H1 (cell line): ENCODE results near the gene OBSCN. TPM values are rescaled to one million over a fixed set of nuclear protein-coding genes. Genes with fewer than 3 reads are reported as not detected.

Experiments
- CTCF ChIA-PET: fragments of 300-600 bp; sonication (Branson Sonifier 250); formaldehyde crosslinking; loops from one replicate; lab custom pipeline; 2021; ENCODE audit not compliant: partially characterized antibody; lab: Charles Lee
- POLR2A ChIA-PET: fragments of 300-600 bp; sonication (Branson Sonifier 250); formaldehyde crosslinking; loops from one replicate; lab custom pipeline; 2021; ENCODE audit warnings: inconsistent platforms; ENCODE audit not compliant: partially characterized antibody; lab: Charles Lee
- DNase-seq, 2 experiments: peaks; one replicate each; pipeline versions ENCODE4 v3.0.0 to v3.0.0-alpha.2; 2010 to 2022; ENCODE audit warnings: low spot score in 2 of 2, low read depth in 1 of 2, mixed read lengths in 1 of 2
- FAIRE-seq: peaks from 2 replicates; lab custom pipeline; 2011; peaks lifted over from hg19 to GRCh38; lab: Jason Lieb, UNC
- H2AFZ ChIP-seq: 2 replicates; pipeline ENCODE4 v1.8.1; 2012; ENCODE audit warnings: low read length, inconsistent platforms
- H2AK5ac ChIP-seq: 2 replicates; pipeline ENCODE4 v1.6.1; 2013; ENCODE audit warnings: low read depth, low read length
- H2BK120ac ChIP-seq: replicated peaks from 2 replicates; pipeline ENCODE3; 2013; ENCODE audit warnings: low read depth, low read length, inconsistent platforms
- H2BK12ac ChIP-seq: 2 replicates; pipeline ENCODE4 v1.6.1; 2013; ENCODE audit warnings: low read depth, low read length
- H2BK15ac ChIP-seq: 2 replicates; pipeline ENCODE4 v1.6.1; 2013; ENCODE audit warnings: low read length
- H2BK20ac ChIP-seq: 2 replicates; pipeline ENCODE4 v1.6.1; 2013; ENCODE audit warnings: low read length
- H2BK5ac ChIP-seq: 2 replicates; pipeline ENCODE4 v1.6.1; 2013; ENCODE audit warnings: low read depth, low read length
- H3K14ac ChIP-seq: 2 replicates; pipeline ENCODE4 v1.6.1; 2013; ENCODE audit warnings: inconsistent platforms; ENCODE audit not compliant: insufficient read length
- H3K18ac ChIP-seq: 2 replicates; pipeline ENCODE4 v1.6.1; 2013; ENCODE audit warnings: low read length; ENCODE audit errors: extremely low read depth
- H3K23ac ChIP-seq: 2 replicates; pipeline ENCODE4 v1.6.1; 2013; ENCODE audit warnings: inconsistent platforms; ENCODE audit not compliant: insufficient read length
- H3K23me2 ChIP-seq: 2 replicates; pipeline ENCODE4 v1.6.1; 2013; ENCODE audit warnings: low read depth, low read length
- H3K27ac ChIP-seq: 2 replicates; pipeline ENCODE4 v1.6.1; 2011; ENCODE audit warnings: low read depth, low read length, inconsistent platforms
- H3K27me3 ChIP-seq, 4 experiments: replicated peaks in 1 of 4; 1 replicate in 1 of 4; 2 replicates in 3 of 4; pipeline versions ENCODE4 v1.6.1 to v1.8.1; 2011 to 2013; ENCODE audit warnings: low read length in 3 of 4, mild to moderate bottlenecking in 3 of 4, inconsistent platforms in 2 of 4, mixed read lengths in 2 of 4, moderate library complexity in 1 of 4; ENCODE audit not compliant: control insufficient read depth in 3 of 4, insufficient read depth in 3 of 4; ENCODE audit errors: extremely low read depth in 1 of 4
- H3K36me3 ChIP-seq, 4 experiments: 2 replicates each; pipeline versions ENCODE4 v1.6.1 to v1.8.1; 2011 to 2013; ENCODE audit warnings: mild to moderate bottlenecking in 4 of 4, low read length in 3 of 4, moderate library complexity in 2 of 4, control low read depth in 1 of 4, inconsistent platforms in 1 of 4; ENCODE audit not compliant: insufficient read depth in 4 of 4, control insufficient read depth in 2 of 4
- H3K4ac ChIP-seq: replicated peaks from 2 replicates; pipeline ENCODE3; 2013; ENCODE audit warnings: low read length, low read depth, mixed read lengths, inconsistent platforms; ENCODE audit not compliant: insufficient read length
- H3K4me1 ChIP-seq, 4 experiments: replicated peaks in 1 of 4; 1 replicate in 1 of 4; 2 replicates in 3 of 4; pipeline versions ENCODE4 v1.6.1 to v1.8.1; 2011 to 2013; ENCODE audit warnings: low read length in 3 of 4, inconsistent platforms in 2 of 4, mixed read lengths in 1 of 4; ENCODE audit not compliant: insufficient read depth in 4 of 4, control insufficient read depth in 3 of 4
- H3K4me2 ChIP-seq, 2 experiments: 2 replicates each; pipeline versions ENCODE4 v1.6.1 to v1.8.1; 2011 to 2013; ENCODE audit warnings: low read depth in 2 of 2, low read length in 2 of 2, control low read depth in 1 of 2, inconsistent platforms in 1 of 2, mild to moderate bottlenecking in 1 of 2; ENCODE audit not compliant: insufficient read depth in 1 of 2
- H3K4me3 ChIP-seq, 4 experiments: fragments of 200-600, 300-600 bp in 1 of 4; sonication (generic), shearing (Covaris generic), sonication (Bioruptor Twin) in 1 of 4; 2 replicates each; pipeline versions ENCODE4 v1.5.1 to v1.8.1; 2011 to 2016; ENCODE audit warnings: low read length in 4 of 4, low read depth in 3 of 4, control low read depth in 2 of 4, inconsistent platforms in 2 of 4, mild to moderate bottlenecking in 2 of 4, mixed read lengths in 1 of 4, moderate library complexity in 1 of 4; ENCODE audit not compliant: insufficient read depth in 2 of 4; ENCODE audit errors: extremely low read depth in 1 of 4
- H3K56ac ChIP-seq: replicated peaks from 2 replicates; pipeline ENCODE3; 2013; ENCODE audit warnings: low read depth, mild to moderate bottlenecking, mixed read lengths, low read length, inconsistent platforms; ENCODE audit not compliant: insufficient read length
- H3K79me1 ChIP-seq: 2 replicates; pipeline ENCODE4 v1.6.1; 2013; ENCODE audit warnings: low read depth, low read length, control low read depth
- H3K79me2 ChIP-seq, 2 experiments: 2 replicates each; pipeline versions ENCODE4 v1.6.1 to v1.8.1; 2012 to 2013; ENCODE audit warnings: low read length in 2 of 2, mild to moderate bottlenecking in 2 of 2, inconsistent platforms in 1 of 2; ENCODE audit not compliant: insufficient read depth in 2 of 2, control insufficient read depth in 1 of 2
- H3K9ac ChIP-seq, 4 experiments: replicated peaks in 1 of 4; 1 replicate in 1 of 4; 2 replicates in 3 of 4; pipeline versions ENCODE4 v1.6.1 to v1.8.1; 2011 to 2013; ENCODE audit warnings: low read depth in 3 of 4, low read length in 3 of 4, control low read depth in 2 of 4, mild to moderate bottlenecking in 2 of 4, moderate library complexity in 2 of 4, inconsistent platforms in 1 of 4; ENCODE audit errors: extremely low read depth in 1 of 4
- H3K9me3 ChIP-seq, 2 experiments: 2 replicates each; pipeline versions ENCODE4 v1.6.1 to v1.8.1; 2012 to 2013; ENCODE audit warnings: mild to moderate bottlenecking in 2 of 2, moderate library complexity in 2 of 2, control low read depth in 1 of 2, inconsistent platforms in 1 of 2, low read depth in 1 of 2, low read length in 1 of 2, mixed read lengths in 1 of 2; ENCODE audit not compliant: insufficient read depth in 2 of 2
- H4K20me1 ChIP-seq, 2 experiments: replicated peaks in 1 of 2; 2 replicates each; pipeline versions ENCODE3 to v1.8.1; 2011 to 2013; ENCODE audit warnings: inconsistent platforms in 2 of 2, low read length in 2 of 2, mild to moderate bottlenecking in 1 of 2; ENCODE audit not compliant: insufficient read depth in 2 of 2, control insufficient read depth in 1 of 2
- H4K5ac ChIP-seq: 2 replicates; pipeline ENCODE4 v1.6.1; 2013; ENCODE audit warnings: low read length, low read depth, mixed read lengths, inconsistent platforms; ENCODE audit not compliant: insufficient read length
- H4K8ac ChIP-seq: 2 replicates; pipeline ENCODE4 v1.8.0; 2013; ENCODE audit warnings: mild to moderate bottlenecking, moderate library complexity, low read length, inconsistent platforms; ENCODE audit not compliant: insufficient read depth; ENCODE audit errors: extremely low read depth
- H4K91ac ChIP-seq: replicated peaks from 2 replicates; pipeline ENCODE3; 2013; ENCODE audit warnings: low read length, mixed read lengths, inconsistent platforms; ENCODE audit not compliant: insufficient read length
- KDM4A ChIP-seq: IDR thresholded peaks from one replicate; pipeline ENCODE4 v1.7.1; 2012; ENCODE audit warnings: low read depth, mild to moderate bottlenecking, moderate library complexity, low read length, inconsistent platforms; ENCODE audit not compliant: severe bottlenecking
- SIX5 ChIP-seq: IDR thresholded peaks from 2 replicates; pipeline ENCODE4 v1.6.1; 2011; ENCODE audit warnings: mild to moderate bottlenecking, low read depth, low read length
- WGBS, 2 experiments: shearing (Covaris generic) in 1 of 2; methylation state at CpG; one replicate each; pipeline versions ENCODE4 v1.1.6 to v1.1.7; 2013 to 2015; ENCODE audit warnings: low lambda C conversion rate in 2 of 2, mixed read lengths in 2 of 2, inconsistent platforms in 1 of 2, low coverage in 1 of 2, missing lambda C conversion rate in 1 of 2; ENCODE audit not compliant: insufficient replicate concordance in 2 of 2, insufficient coverage in 1 of 2, insufficient read length in 1 of 2; ENCODE audit errors: extremely low coverage in 1 of 2, missing lambda C conversion rate in 1 of 2; 5-methylcytosine and 5-hydroxymethylcytosine counted together
- polyA plus RNA-seq, 7 experiments: library from polyadenylated mRNA; depleted of rRNA in 3 of 7; stranded (reverse) in 5 of 7; unstranded in 2 of 7; fragments of >200 nt in 5 of 7; fragments of 200-250 nt in 2 of 7; gene quantifications; 1 replicate in 5 of 7; 2 replicates in 1 of 7; 4 replicates in 1 of 7; pipeline versions ENCODE4 v1.2.1 to v1.2.3, GENCODE V29; 2011 to 2013; ENCODE audit warnings: missing spikeins in 2 of 7, mixed read lengths in 2 of 7
- total RNA-seq: library from RNA; stranded (reverse); fragmentation: NEBNext Ultra II Directional; extraction: Animal tissue kit (Norgen Biotek cat#: 25700); gene quantifications from 2 replicates; pipeline ENCODE4 v1.2.1, GENCODE V29; 2021

Gene OBSCN
- total and polyA plus RNA-seq, 2 of the 8 experiments (the other 6 are each of a cell fraction or from before 2014, with no cell fraction given): 7.5 to 28.4 TPM

DNA sequence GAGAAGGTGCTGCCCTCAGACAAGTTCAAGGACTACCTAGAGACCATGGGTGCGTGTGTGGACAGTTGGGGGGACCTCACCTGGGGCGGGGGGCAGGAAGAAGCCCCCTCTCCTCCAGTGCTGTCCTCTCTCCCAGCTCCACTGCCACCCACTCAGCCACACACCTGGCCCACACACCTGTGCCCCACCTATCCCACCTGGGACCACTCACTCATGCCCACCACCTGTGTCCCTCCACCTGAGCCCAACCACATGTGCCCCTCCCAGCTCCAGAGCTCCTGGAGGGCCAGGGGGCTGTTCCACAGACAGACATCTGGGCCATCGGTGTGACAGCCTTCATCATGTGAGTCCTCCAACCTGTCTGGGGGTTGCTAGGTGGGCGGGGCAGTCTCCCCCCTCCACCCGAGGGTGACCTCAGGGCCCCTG, 169.8 kb downstream of the OBSCN start:
- no peak for FAIRE-seq

More for the DNA sequence above, 169.8 kb downstream of the OBSCN start:
- no peak overlapping the region for H2BK12ac ChIP-seq
- peak overlapping the region; percentile 51 to 96 for H3K4me2 ChIP-seq
- H2BK20ac ChIP-seq: no peak overlapping the region
- H2BK15ac ChIP-seq: no peak overlapping the region
- H4K20me1 ChIP-seq: peaks cover 4 to 6% of the 10 kb centered on the region in 2 experiments
- no peak overlapping the region for H3K56ac ChIP-seq
- H3K4me3 ChIP-seq: peak overlapping the region; percentile 46 to 74 (median 50)
- H3K27me3 ChIP-seq: peaks cover 2 to 26% (median 16%) of the 10 kb centered on the region in 4 experiments; a peak in 6 of 7 replicates
- H3K9ac ChIP-seq: no peak overlapping the region
- no peak overlapping the region; the same call in 1 of the 2 replicates for H4K8ac ChIP-seq
- H3K27ac ChIP-seq: no peak overlapping the region
- H3K14ac ChIP-seq: no peak overlapping the region
- 57% methylated on average over 4 of the region's 5 CpGs; no CpG with 5 or more reads in 1 of the 2 experiments for WGBS, 2 experiments
- no peak for DNase-seq
- no peak overlapping the region for H3K23ac ChIP-seq
- no peaks in the 10 kb centered on the region for H3K36me3 ChIP-seq
- no peak overlapping the region for H2AFZ ChIP-seq
- H3K4ac ChIP-seq: no peak overlapping the region
- no peak for TF ChIP-seq KDM4A
- TF ChIP-seq SIX5: no peak
- no peak overlapping the region for H4K91ac ChIP-seq
- no peaks in the 10 kb centered on the region for H3K79me2 ChIP-seq
- no peaks in the 10 kb centered on the region for H3K79me1 ChIP-seq
- H2BK120ac ChIP-seq: no peak overlapping the region
- H3K23me2 ChIP-seq: peaks cover 8% of the 10 kb centered on the region; the same call in 1 of the 2 replicates
- H4K5ac ChIP-seq: no peak overlapping the region
- no peak overlapping the region for H2BK5ac ChIP-seq
- no peak overlapping the region; the same call in 1 of the 2 replicates for H2AK5ac ChIP-seq
- ChIA-PET CTCF (interaction anchor here (0.9 to 2.8 kb wide), 4 partner anchors 48 to 137 kb away, joined by 3 to 10 read pairs (median 4); a partner anchor contains a TSS), POLR2A (interaction anchor here (1.1 to 1.3 kb wide), 3 partner anchors 69 to 80 kb away, joined by 3 to 6 read pairs (median 4); no protein-coding TSS in a partner anchor)
- H3K9me3 ChIP-seq: no peaks in the 10 kb centered on the region
- H3K18ac ChIP-seq: no peak overlapping the region
- H3K4me1 ChIP-seq: peaks cover 0 to 10% (median 5%) of the 10 kb centered on the region in 4 experiments; a peak in 5 of 7 replicates
